Glutamatergic neuron (in vitro differentiated cells): Measurements from ENCODE around the gene CCDC192. TPM values are rescaled to one million over a fixed set of nuclear protein-coding genes. Genes with fewer than 3 reads are reported as not detected.

Source experiments
- DNase-seq: peaks from one replicate; pipeline ENCODE4 v3.0.0; 2022
- H3K27ac Mint-ChIP-seq: one replicate; pipeline ENCODE4 v1.8.0; 2020; ENCODE audit warnings: mild to moderate bottlenecking, mixed read lengths, inconsistent platforms; ENCODE audit not compliant: unreplicated experiment
- H3K27me3 Mint-ChIP-seq: one replicate; pipeline ENCODE4 v1.8.0; 2020; ENCODE audit warnings: mild to moderate bottlenecking, moderate library complexity, mixed read lengths, inconsistent platforms; ENCODE audit not compliant: unreplicated experiment
- H3K36me3 Mint-ChIP-seq: one replicate; pipeline ENCODE4 v1.8.0; 2020; ENCODE audit warnings: mild to moderate bottlenecking, mixed read lengths, inconsistent platforms; ENCODE audit not compliant: unreplicated experiment
- H3K4me1 Mint-ChIP-seq: one replicate; pipeline ENCODE4 v1.8.0; 2020; ENCODE audit warnings: mild to moderate bottlenecking, low read depth, mixed read lengths, inconsistent platforms; ENCODE audit not compliant: unreplicated experiment
- H3K4me3 Mint-ChIP-seq: one replicate; pipeline ENCODE4 v1.8.0; 2020; ENCODE audit warnings: mild to moderate bottlenecking, mixed read lengths, inconsistent platforms; ENCODE audit not compliant: unreplicated experiment
- H3K9me3 Mint-ChIP-seq: one replicate; pipeline ENCODE4 v1.8.0; 2020; ENCODE audit warnings: mild to moderate bottlenecking, moderate library complexity, mixed read lengths, inconsistent platforms; ENCODE audit not compliant: unreplicated experiment
- total RNA-seq: library from RNA; stranded (reverse); fragmentation: NEBNext Ultra II Directional; extraction: Animal tissue kit (Norgen Biotek cat#: 25700); gene quantifications from one replicate; pipeline ENCODE4 v1.2.1, GENCODE V29; 2021; ENCODE audit not compliant: unreplicated experiment
- TF ChIP-seq, protein P1 (sequence below): fragments of 200-600 bp; sonication (generic); IDR thresholded peaks from one replicate; pipeline ENCODE4 v1.5.0; 2021; ENCODE audit not compliant: partially characterized antibody, unreplicated experiment

The CCDC192 gene
- total RNA-seq, 1 donor from 2014 or later: not detected

DNA sequence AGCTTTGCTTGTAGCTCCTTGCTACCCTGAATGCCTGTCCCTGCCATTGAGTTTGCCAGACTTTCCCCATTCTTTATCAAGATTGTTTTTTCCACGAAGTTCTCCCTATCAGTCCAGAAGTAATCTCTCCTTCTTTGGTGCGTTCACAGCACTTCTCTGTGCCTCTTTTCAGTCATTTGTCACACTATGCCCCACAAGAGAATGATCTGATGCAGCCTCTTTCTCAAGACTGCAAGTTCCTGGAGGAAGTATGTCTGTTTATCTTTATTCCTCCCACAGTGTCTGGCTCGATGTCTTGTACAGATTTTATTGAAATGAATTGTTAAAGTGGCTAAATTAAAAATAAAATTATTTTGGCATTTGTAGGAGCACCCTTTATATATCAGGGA is 99.3 kb downstream of the CCDC192 start:
- no peaks in the 10 kb centered on the region for H3K36me3 Mint-ChIP-seq
- H3K4me1 Mint-ChIP-seq: peaks cover 4% of the 10 kb centered on the region
- H3K27ac Mint-ChIP-seq: no peak overlapping the region
- H3K9me3 Mint-ChIP-seq: peaks cover 2% of the 10 kb centered on the region
- H3K27me3 Mint-ChIP-seq: peaks cover 3% of the 10 kb centered on the region
- TF ChIP-seq, protein P1, sequence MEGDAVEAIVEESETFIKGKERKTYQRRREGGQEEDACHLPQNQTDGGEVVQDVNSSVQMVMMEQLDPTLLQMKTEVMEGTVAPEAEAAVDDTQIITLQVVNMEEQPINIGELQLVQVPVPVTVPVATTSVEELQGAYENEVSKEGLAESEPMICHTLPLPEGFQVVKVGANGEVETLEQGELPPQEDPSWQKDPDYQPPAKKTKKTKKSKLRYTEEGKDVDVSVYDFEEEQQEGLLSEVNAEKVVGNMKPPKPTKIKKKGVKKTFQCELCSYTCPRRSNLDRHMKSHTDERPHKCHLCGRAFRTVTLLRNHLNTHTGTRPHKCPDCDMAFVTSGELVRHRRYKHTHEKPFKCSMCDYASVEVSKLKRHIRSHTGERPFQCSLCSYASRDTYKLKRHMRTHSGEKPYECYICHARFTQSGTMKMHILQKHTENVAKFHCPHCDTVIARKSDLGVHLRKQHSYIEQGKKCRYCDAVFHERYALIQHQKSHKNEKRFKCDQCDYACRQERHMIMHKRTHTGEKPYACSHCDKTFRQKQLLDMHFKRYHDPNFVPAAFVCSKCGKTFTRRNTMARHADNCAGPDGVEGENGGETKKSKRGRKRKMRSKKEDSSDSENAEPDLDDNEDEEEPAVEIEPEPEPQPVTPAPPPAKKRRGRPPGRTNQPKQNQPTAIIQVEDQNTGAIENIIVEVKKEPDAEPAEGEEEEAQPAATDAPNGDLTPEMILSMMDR: no peak
- DNase-seq: no peak
- no peak overlapping the region for H3K4me3 Mint-ChIP-seq

- TF ChIP-seq, protein P1: no peak
- Mint-ChIP-seq H3K27me3 (no peaks in the 10 kb centered on the region), H3K36me3 (no peaks in the 10 kb centered on the region), H3K4me3 (no peak overlapping the region), H3K27ac (no peak overlapping the region), H3K9me3 (peaks cover 2% of the 10 kb centered on the region), H3K4me1 (peaks cover 4% of the 10 kb centered on the region)
- no peak for DNase-seq
These were observed 101.8 kb downstream of the CCDC192 start for GRCh38 chr5:127804886-127805426.

DNA sequence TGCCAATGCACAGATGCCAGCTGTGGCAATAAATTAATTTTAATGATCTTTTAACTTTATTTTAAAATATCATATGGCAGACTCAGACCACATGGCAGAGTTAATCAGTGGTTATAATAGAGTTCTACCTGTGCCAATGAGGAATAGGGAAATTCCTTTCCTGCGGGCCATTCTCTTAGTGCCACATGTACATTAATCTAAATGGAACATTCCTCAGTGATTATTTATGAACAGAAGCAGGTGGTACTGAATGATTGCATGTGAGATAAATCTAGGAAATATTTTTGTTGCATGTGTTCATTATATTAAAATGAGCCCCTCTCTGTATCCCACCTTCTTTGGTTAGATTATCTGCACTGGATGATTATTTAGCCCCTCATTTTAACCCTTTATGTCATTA is 102.3 kb downstream of the CCDC192 start:
- Mint-ChIP-seq H3K27ac (no peak overlapping the region), H3K9me3 (peaks cover 2% of the 10 kb centered on the region), H3K4me3 (no peak overlapping the region), H3K27me3 (no peaks in the 10 kb centered on the region), H3K36me3 (no peaks in the 10 kb centered on the region), H3K4me1 (peaks cover 4% of the 10 kb centered on the region)
- no peak for DNase-seq
- TF ChIP-seq, protein P1: no peak

DNA sequence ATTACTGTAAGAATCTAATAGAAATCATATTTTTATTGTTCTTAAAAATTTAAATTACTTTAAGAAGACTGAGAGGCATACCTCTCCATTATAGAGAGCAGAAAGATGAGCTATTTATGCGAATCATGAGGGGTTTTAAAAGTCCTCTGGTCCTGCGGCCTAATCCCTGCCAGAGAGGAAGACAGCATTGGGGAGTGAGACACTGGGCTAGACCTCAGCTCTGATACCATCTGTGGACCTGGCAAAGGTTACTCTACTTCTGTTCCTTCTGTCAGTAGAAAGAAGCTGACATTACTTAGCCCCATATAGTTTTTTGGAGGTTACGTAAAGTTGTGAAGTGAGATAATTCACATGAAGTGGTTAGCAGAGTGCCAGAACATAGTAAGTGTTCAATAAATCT is 103.6 kb downstream of the CCDC192 start:
- Mint-ChIP-seq H3K9me3 (peaks cover 2% of the 10 kb centered on the region), H3K27ac (no peak overlapping the region), H3K27me3 (no peaks in the 10 kb centered on the region), H3K4me3 (no peak overlapping the region), H3K4me1 (peaks cover 4% of the 10 kb centered on the region), H3K36me3 (no peaks in the 10 kb centered on the region)
- TF ChIP-seq, protein P1: no peak
- DNase-seq: no peak

GRCh38 chr5:127809533-127809932 is 106.3 kb downstream of the CCDC192 start:
- Mint-ChIP-seq H3K4me1 (no peaks in the 10 kb centered on the region), H3K27ac (no peak overlapping the region), H3K4me3 (no peak overlapping the region), H3K27me3 (no peaks in the 10 kb centered on the region), H3K36me3 (no peaks in the 10 kb centered on the region), H3K9me3 (no peaks in the 10 kb centered on the region)
- no peak for DNase-seq
- TF ChIP-seq, protein P1: no peak
